Measurements from ENCODE around the gene PHRF1.
"Not testable (repeated sequence)": the region's sequence is repeated elsewhere in the genome, so short reads cannot be mapped to it uniquely, and the experiment has no call there.

PHRF1 gene

GRCh38 chr11:574031-574570 lies 2.2 kb upstream of the PHRF1 start:
- not testable (repeated sequence) for DNase-seq

GRCh38 chr11:574632-575312 lies 1.5 kb upstream of the PHRF1 start:
- no peak for DNase-seq

GRCh38 chr11:575313-575995 lies 816 bp upstream of the PHRF1 start:
- no peak for DNase-seq

- DNase-seq, result no peak
These were observed 741 bp downstream of the PHRF1 start for GRCh38 chr11:576811-577610.

DNA sequence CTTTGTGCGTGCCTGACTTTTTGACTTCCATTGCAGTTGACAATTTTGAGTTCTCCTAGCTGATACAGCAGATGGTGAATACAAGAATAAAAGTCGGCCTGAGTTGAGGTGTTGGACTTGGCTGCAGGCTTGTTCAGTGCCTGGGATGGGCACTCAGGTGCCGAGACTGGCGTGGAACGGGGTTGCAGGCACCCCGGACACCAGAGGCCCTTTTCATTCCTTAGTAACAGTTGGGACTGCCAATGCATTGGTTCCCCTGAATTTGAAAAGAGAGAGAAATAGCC lies 1.3 kb downstream of the PHRF1 start:
- no peak for DNase-seq

DNA sequence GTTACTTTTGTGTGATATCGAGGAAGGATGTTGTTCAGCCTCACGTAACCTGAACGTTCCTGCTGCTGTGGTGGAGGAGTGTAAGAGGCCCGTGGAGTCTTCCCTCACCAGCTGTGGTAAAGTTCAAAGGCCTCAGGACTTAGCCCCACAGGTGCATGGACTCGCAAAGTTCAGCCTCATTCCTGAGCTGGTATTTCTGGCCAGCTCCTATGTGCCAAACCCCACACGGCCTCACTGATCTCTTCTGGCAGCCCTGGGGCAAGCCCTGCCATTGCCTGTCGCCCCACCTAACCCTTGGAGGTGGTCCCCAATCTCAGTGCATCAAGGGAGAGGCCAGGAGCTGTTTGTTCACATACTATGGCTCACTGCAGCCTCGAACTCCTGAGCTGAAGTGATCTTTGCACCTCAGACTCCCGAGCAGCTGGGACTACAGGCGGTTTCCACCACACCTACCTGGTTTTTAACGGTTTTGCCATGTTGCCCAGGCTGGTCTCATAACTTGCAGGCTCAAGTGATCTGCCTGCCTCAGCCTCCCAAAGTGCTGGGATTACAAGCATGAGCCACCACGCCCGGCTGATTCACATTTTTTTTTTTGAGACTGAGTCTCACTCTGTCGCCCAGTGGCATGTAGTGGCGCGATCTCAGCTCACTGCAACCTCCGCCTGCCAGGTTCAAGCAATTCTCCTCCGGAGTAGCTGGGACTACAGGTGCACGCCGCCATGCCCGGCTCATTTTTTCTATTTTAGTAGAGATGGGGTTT lies 2.2 kb downstream of the PHRF1 start:
- no peak for DNase-seq

DNA sequence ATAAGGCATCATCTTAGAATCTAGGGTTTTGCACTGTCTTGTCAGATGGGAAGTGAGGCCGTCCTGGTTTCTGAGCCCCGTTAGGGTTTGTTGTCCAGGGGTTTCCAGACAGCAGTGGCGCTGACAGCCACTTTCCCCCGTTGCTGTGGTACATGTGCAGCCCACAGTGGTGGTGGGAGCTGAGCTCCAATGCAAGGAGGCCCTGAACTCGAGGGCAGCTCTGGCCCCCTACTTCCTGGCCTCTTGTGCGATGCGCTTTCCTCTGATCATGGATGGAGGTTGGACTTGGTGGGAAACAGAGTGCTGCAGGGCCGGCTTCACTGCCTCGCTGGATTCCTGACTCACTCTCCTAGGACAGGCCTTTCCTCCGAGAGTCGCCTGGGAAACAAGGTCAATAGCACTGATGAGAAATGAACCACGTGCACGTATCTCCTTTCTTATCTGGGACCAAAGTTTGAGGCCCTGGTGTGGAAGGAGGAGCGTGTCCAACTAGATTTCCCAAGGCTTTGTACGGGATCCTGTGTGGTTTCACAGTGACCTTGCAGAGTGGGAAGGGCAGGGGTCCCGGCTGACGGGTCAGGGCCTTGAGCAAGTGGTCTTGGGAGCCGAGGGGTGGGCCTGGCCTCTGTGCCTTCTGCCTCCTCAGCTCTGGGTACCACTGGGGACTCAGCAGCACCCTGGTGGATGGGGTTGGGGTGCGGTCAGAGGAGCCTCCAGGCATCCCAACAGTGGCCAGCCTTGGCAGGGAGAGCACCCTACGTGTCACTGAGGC lies 3.7 kb downstream of the PHRF1 start:
- DNase-seq, result no peak

DNA sequence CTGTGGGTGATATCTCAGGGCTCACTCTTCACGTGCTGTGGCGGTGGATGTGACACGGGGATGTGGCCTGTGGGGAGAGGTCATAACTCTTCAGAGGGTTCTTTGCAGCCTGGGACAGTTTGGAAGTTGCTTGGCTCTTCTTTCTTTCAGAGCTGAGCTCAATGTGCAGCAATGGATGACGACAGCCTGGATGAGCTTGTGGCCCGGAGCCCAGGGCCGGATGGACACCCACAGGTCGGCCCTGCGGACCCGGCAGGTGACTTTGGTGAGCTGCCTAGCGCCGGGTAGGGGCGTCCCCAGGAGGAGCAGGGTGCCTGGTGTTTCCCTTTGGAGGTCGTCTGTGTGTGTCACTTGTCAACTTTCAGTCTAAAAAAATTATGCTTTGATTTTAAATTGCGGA lies 5.1 kb downstream of the PHRF1 start:
- DNase-seq, result no peak

DNA sequence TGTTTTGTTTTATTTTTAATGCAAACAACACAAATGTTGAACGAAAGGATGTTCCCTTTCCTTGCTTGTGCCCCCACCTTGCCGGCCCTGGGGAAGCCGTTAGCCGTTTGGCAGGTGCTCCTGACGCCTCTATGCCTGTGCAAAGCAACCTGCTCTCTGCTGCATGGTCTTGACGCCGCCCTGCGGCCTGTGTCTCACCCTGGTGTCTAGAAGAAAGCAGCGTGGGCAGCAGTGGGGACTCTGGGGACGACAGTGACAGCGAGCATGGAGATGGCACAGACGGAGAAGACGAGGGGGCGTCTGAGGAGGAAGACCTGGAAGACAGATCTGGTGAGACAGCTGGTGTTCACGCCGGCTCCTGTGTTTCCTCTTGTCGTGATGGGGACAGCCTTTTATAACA lies 5.5 kb downstream of the PHRF1 start:
- DNase-seq, result no peak

GRCh38 chr11:584287-584686 lies 8.0 kb downstream of the PHRF1 start:
- no peak for DNase-seq

- DNase-seq, result no peak
These were observed 10.4 kb downstream of the PHRF1 start for GRCh38 chr11:586376-587316.

DNA sequence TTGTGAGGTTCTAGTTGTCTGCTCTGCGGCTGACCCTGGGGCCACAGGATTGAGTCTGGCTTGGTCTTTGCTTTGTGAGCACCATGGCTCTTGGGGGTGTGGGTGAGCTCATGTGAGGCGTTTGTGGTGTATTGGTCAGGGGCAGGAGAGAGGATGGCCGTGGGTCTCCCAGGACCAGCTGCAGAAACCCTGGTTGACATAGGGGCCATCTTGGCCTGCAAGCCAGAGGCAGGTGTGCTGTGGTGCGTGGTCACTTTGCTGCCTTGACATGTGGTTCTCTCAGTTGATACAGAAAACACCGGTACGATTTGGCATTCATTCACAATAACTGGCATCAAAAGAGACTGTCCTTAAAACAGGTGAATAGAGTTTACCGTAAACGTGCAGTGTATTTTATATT lies 11.3 kb downstream of the PHRF1 start:
- DNase-seq, result no peak

DNA sequence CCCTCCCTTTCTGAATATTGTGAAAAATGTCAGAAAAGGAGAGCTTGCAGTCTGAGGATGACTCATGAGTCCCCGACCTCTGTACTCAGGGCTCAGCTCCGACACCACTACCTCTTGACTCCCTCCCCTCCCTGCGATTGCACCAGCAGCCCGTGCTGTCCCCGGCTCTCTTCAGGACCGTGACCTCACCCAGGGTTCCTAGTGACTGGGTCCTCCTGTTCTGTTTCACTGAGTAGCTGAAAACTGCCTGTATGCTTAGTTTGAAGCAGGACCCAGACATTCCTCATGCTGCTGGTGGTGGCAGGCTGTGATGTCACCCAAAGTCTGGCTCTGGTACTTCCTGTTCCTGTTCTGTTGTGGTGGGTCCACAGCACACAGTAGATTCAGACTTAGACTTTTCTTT lies 11.7 kb downstream of the PHRF1 start:
- no peak for DNase-seq

- no peak for DNase-seq
These were observed 13.5 kb downstream of the PHRF1 start for GRCh38 chr11:589798-590197.

GRCh38 chr11:590997-591396 lies 14.7 kb downstream of the PHRF1 start:
- DNase-seq, result no peak

- no peak for DNase-seq
These were observed 16.2 kb downstream of the PHRF1 start for GRCh38 chr11:592501-592900.

GRCh38 chr11:592918-593317 lies 16.6 kb downstream of the PHRF1 start:
- no peak for DNase-seq

DNA sequence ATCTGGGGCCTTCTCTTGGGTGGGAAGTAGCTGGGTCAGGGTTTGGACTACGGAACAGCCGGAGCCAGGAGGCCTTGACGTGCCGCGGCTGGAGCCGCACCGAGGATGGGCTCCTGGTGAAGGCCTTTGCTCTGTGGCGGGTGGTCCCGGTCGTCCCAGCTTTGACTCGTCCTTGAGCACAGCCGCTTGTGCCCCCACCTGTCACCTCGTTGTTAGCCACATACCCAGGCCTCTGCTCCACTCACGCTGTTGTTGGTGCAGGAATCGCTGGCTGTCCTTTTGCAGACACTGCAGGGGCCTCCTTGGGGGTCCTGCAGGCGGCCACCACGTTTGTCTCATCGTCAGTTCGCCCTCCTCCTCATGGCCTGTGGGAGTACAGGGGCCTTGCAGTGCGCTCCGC lies 17.1 kb downstream of the PHRF1 start:
- no peak for DNase-seq

GRCh38 chr11:595400-595799 lies 19.1 kb downstream of the PHRF1 start:
- no peak for DNase-seq

- no peak for DNase-seq
These were observed 20.1 kb downstream of the PHRF1 start for GRCh38 chr11:596374-596773.

- no peak for DNase-seq
These were observed 21.0 kb downstream of the PHRF1 start for GRCh38 chr11:597166-597725.
